22Rv1 (cell line): ENCODE data around the gene WWP2.

ENCODE experiments used
- CTCF ChIP-seq: fragments of 450-650 bp; IDR thresholded peaks from 2 replicates; pipeline ENCODE4 v1.5.1; 2017; ENCODE audit warnings: mild to moderate bottlenecking
- ZFX ChIP-seq: fragments of 450-650 bp; IDR thresholded peaks from 2 replicates; pipeline ENCODE4 v1.6.1; 2017; ENCODE audit warnings: antibody characterized with exemption, borderline replicate concordance

- no peak for TF ChIP-seq CTCF
- no peak for TF ChIP-seq ZFX
These were observed 154.3 kb downstream of the WWP2 start for GRCh38 chr16:69916462-69916861.
